ENCODE data around the gene TMEM132C.

Gene TMEM132C

GRCh38 chr12:128521981-128522380 lies 255.0 kb downstream of the TMEM132C start:
- Histone ChIP-seq H3K79me1 (replicated peaks; ENCODE audit: low read length, poor library complexity, severe bottlenecking) (no peaks in the 10 kb centered on the region), H3K4me3 (ENCODE audit: insufficient read depth in 1 of 2, low read depth in 1 of 2, low read length in 2 of 2) (no peak overlapping the region), H3K4me2 (ENCODE audit: low read length, poor library complexity, severe bottlenecking) (no peak overlapping the region), H3K4me1 (ENCODE audit: control insufficient read depth, insufficient read depth, low read depth, low read length) (no peaks in the 10 kb centered on the region), H3K14ac (ENCODE audit: low read length in 2 of 2) (no peak overlapping the region), H2BK15ac (ENCODE audit: low read depth, poor library complexity, severe bottlenecking) (no peak overlapping the region), H3K27me3 (ENCODE audit: control insufficient read depth in 1 of 2, insufficient read depth in 1 of 2, low read length in 2 of 2) (no peaks in the 10 kb centered on the region), H3K4ac (ENCODE audit: low read depth in 1 of 2, low read length in 2 of 2) (no peak overlapping the region), H2AK5ac (ENCODE audit: low read length, severe bottlenecking) (no peak overlapping the region), H2BK12ac (ENCODE audit: low read length in 2 of 2) (no peak overlapping the region), H4K91ac (ENCODE audit: low read length) (no peak overlapping the region), H3K27ac (ENCODE audit: low read length, poor library complexity, severe bottlenecking) (no peak overlapping the region), H3K36me3 (ENCODE audit: control insufficient read depth in 1 of 2, insufficient read depth in 2 of 2, low read depth in 1 of 2, low read length in 2 of 2) (no peaks in the 10 kb centered on the region), H3K23ac (ENCODE audit: low read length in 2 of 2) (no peak overlapping the region), H2BK120ac (ENCODE audit: low read depth, low read length) (no peak overlapping the region), H3K9me3 (ENCODE audit: control insufficient read depth, low read length) (peaks cover 21% of the 10 kb centered on the region), H3K9ac (ENCODE audit: low read length) (no peak overlapping the region), H2BK5ac (ENCODE audit: low read depth, low read length, poor library complexity, severe bottlenecking) (no peak overlapping the region), H3K18ac (ENCODE audit: low read depth in 1 of 2, low read length in 2 of 2) (no peak overlapping the region), H2AFZ (ENCODE audit: low read depth, low read length) (no peak overlapping the region), H4K8ac (ENCODE audit: low read length) (no peak overlapping the region)
- DNase-seq = no peak
- WGBS = 82% methylated on average over 10 of the region's 10 CpGs

GRCh38 chr12:128524439-128524838 lies 257.5 kb downstream of the TMEM132C start:
- Histone ChIP-seq H3K9me3 (ENCODE audit: control insufficient read depth, low read length) (peaks cover 15% of the 10 kb centered on the region), H4K91ac (ENCODE audit: low read length) (no peak overlapping the region), H3K9ac (ENCODE audit: low read length) (no peak overlapping the region), H2BK120ac (ENCODE audit: low read depth, low read length) (no peak overlapping the region), H2BK12ac (ENCODE audit: low read length in 2 of 2) (no peak overlapping the region), H3K27ac (ENCODE audit: low read length, poor library complexity, severe bottlenecking) (no peak overlapping the region), H3K4me3 (ENCODE audit: insufficient read depth in 1 of 2, low read depth in 1 of 2, low read length in 2 of 2) (no peak overlapping the region), H3K23ac (ENCODE audit: low read length in 2 of 2) (no peak overlapping the region), H3K4ac (ENCODE audit: low read depth in 1 of 2, low read length in 2 of 2) (no peak overlapping the region), H3K4me2 (ENCODE audit: low read length, poor library complexity, severe bottlenecking) (no peak overlapping the region), H2AFZ (ENCODE audit: low read depth, low read length) (no peak overlapping the region), H3K4me1 (ENCODE audit: control insufficient read depth, insufficient read depth, low read depth, low read length) (no peaks in the 10 kb centered on the region), H3K36me3 (ENCODE audit: control insufficient read depth in 1 of 2, insufficient read depth in 2 of 2, low read depth in 1 of 2, low read length in 2 of 2) (no peaks in the 10 kb centered on the region), H2AK5ac (ENCODE audit: low read length, severe bottlenecking) (no peak overlapping the region), H3K18ac (ENCODE audit: low read depth in 1 of 2, low read length in 2 of 2) (no peak overlapping the region), H3K14ac (ENCODE audit: low read length in 2 of 2) (no peak overlapping the region), H2BK15ac (ENCODE audit: low read depth, poor library complexity, severe bottlenecking) (no peak overlapping the region), H4K8ac (ENCODE audit: low read length) (no peak overlapping the region), H3K79me1 (replicated peaks; ENCODE audit: low read length, poor library complexity, severe bottlenecking) (no peaks in the 10 kb centered on the region), H2BK5ac (ENCODE audit: low read depth, low read length, poor library complexity, severe bottlenecking) (no peak overlapping the region), H3K27me3 (ENCODE audit: control insufficient read depth in 1 of 2, insufficient read depth in 1 of 2, low read length in 2 of 2) (no peaks in the 10 kb centered on the region)
- 63% methylated on average over 6 of the region's 6 CpGs for WGBS
- DNase-seq = no peak

GRCh38 chr12:128531170-128531569 lies 264.2 kb downstream of the TMEM132C start:
- no peak overlapping the region for H2BK5ac ChIP-seq (ENCODE audit: low read depth, low read length, poor library complexity, severe bottlenecking)
- no peak overlapping the region for H4K8ac ChIP-seq (ENCODE audit: low read length)
- H3K36me3 ChIP-seq (ENCODE audit: control insufficient read depth in 1 of 2, insufficient read depth in 2 of 2, low read depth in 1 of 2, low read length in 2 of 2) = no peaks in the 10 kb centered on the region
- H3K79me1 ChIP-seq (replicated peaks; ENCODE audit: low read length, poor library complexity, severe bottlenecking) = no peaks in the 10 kb centered on the region
- no peak overlapping the region for H3K18ac ChIP-seq (ENCODE audit: low read depth in 1 of 2, low read length in 2 of 2)
- no peak overlapping the region for H3K4me3 ChIP-seq (ENCODE audit: insufficient read depth in 1 of 2, low read depth in 1 of 2, low read length in 2 of 2)
- no peak for DNase-seq
- H3K9ac ChIP-seq (ENCODE audit: low read length) = no peak overlapping the region
- no peak overlapping the region for H2BK120ac ChIP-seq (ENCODE audit: low read depth, low read length)
- H3K4me1 ChIP-seq (ENCODE audit: control insufficient read depth, insufficient read depth, low read depth, low read length) = peaks cover 1% of the 10 kb centered on the region
- no peak overlapping the region for H3K4me2 ChIP-seq (ENCODE audit: low read length, poor library complexity, severe bottlenecking)
- no peak overlapping the region for H3K4ac ChIP-seq (ENCODE audit: low read depth in 1 of 2, low read length in 2 of 2)
- no peak overlapping the region for H2AK5ac ChIP-seq (ENCODE audit: low read length, severe bottlenecking)
- H3K27ac ChIP-seq (ENCODE audit: low read length, poor library complexity, severe bottlenecking) = no peak overlapping the region
- H3K9me3 ChIP-seq (ENCODE audit: control insufficient read depth, low read length) = no peaks in the 10 kb centered on the region
- WGBS = 38% methylated on average over 3 of the region's 3 CpGs
- H4K91ac ChIP-seq (ENCODE audit: low read length) = no peak overlapping the region
- no peak overlapping the region for H2BK15ac ChIP-seq (ENCODE audit: low read depth, poor library complexity, severe bottlenecking)
- H3K27me3 ChIP-seq (ENCODE audit: control insufficient read depth in 1 of 2, insufficient read depth in 1 of 2, low read length in 2 of 2) = no peaks in the 10 kb centered on the region
- no peak overlapping the region for H3K14ac ChIP-seq (ENCODE audit: low read length in 2 of 2)
- no peak overlapping the region for H3K23ac ChIP-seq (ENCODE audit: low read length in 2 of 2)
- no peak overlapping the region for H2AFZ ChIP-seq (ENCODE audit: low read depth, low read length)
- H2BK12ac ChIP-seq (ENCODE audit: low read length in 2 of 2) = no peak overlapping the region

GRCh38 chr12:128534906-128535305 lies 267.9 kb downstream of the TMEM132C start:
- no peak overlapping the region for H3K23ac ChIP-seq (ENCODE audit: low read length in 2 of 2)
- no peaks in the 10 kb centered on the region for H3K27me3 ChIP-seq (ENCODE audit: control insufficient read depth in 1 of 2, insufficient read depth in 1 of 2, low read length in 2 of 2)
- H3K4ac ChIP-seq (ENCODE audit: low read depth in 1 of 2, low read length in 2 of 2) = no peak overlapping the region
- no peak overlapping the region for H3K4me3 ChIP-seq (ENCODE audit: insufficient read depth in 1 of 2, low read depth in 1 of 2, low read length in 2 of 2)
- H3K18ac ChIP-seq (ENCODE audit: low read depth in 1 of 2, low read length in 2 of 2) = no peak overlapping the region
- H2BK120ac ChIP-seq (ENCODE audit: low read depth, low read length) = no peak overlapping the region
- peaks cover 13% of the 10 kb centered on the region for H3K9me3 ChIP-seq (ENCODE audit: control insufficient read depth, low read length)
- H3K4me1 ChIP-seq (ENCODE audit: control insufficient read depth, insufficient read depth, low read depth, low read length) = peaks cover 1% of the 10 kb centered on the region
- H2BK12ac ChIP-seq (ENCODE audit: low read length in 2 of 2) = no peak overlapping the region
- H3K4me2 ChIP-seq (ENCODE audit: low read length, poor library complexity, severe bottlenecking) = no peak overlapping the region
- H4K8ac ChIP-seq (ENCODE audit: low read length) = no peak overlapping the region
- H2AK5ac ChIP-seq (ENCODE audit: low read length, severe bottlenecking) = no peak overlapping the region
- H3K14ac ChIP-seq (ENCODE audit: low read length in 2 of 2) = no peak overlapping the region
- H3K79me1 ChIP-seq (replicated peaks; ENCODE audit: low read length, poor library complexity, severe bottlenecking) = no peaks in the 10 kb centered on the region
- no peak overlapping the region for H3K27ac ChIP-seq (ENCODE audit: low read length, poor library complexity, severe bottlenecking)
- no peak overlapping the region for H2BK5ac ChIP-seq (ENCODE audit: low read depth, low read length, poor library complexity, severe bottlenecking)
- H3K9ac ChIP-seq (ENCODE audit: low read length) = no peak overlapping the region
- no peak overlapping the region for H2BK15ac ChIP-seq (ENCODE audit: low read depth, poor library complexity, severe bottlenecking)
- no peak for DNase-seq
- no peak overlapping the region for H4K91ac ChIP-seq (ENCODE audit: low read length)
- H3K36me3 ChIP-seq (ENCODE audit: control insufficient read depth in 1 of 2, insufficient read depth in 2 of 2, low read depth in 1 of 2, low read length in 2 of 2) = no peaks in the 10 kb centered on the region
- 58% methylated on average over 5 of the region's 5 CpGs for WGBS
- H2AFZ ChIP-seq (ENCODE audit: low read depth, low read length) = no peak overlapping the region
